D721Med (cell line): ENCODE measurements around the gene ANKS1B.

ENCODE experiments used
- DNase-seq: peaks from one replicate; pipeline ENCODE4 v3.0.0; 2011; ENCODE audit warnings: low spot score; ENCODE audit not compliant: insufficient read length
- FAIRE-seq: peaks from 2 replicates; lab custom pipeline; 2011; peaks lifted over from hg19 to GRCh38; lab: Jason Lieb, UNC
- TF ChIP-seq, protein P1 (sequence below): IDR thresholded peaks from 2 replicates; pipeline ENCODE4 v1.5.1; 2012; ENCODE audit warnings: mild to moderate bottlenecking, control low read depth; ENCODE audit not compliant: insufficient read depth; ENCODE audit errors: missing control alignments

Gene ANKS1B

DNA sequence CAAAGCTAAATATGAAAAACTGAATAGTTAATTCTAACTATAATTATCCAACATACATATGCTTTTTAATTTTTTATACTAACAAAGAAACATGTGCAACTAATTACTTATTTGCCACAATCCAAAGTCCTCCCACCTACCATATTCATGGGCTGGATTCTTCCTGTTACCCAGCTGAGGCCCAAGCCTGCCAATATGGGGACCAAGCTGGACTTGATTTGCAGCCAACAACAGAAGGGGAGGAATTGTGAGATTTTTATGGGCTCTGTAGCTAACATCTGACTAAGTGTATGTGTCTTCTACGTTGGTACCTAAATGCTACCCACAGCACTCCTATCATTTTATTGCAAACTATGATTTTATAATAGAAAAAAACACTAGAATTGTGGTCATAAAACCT lies 13.1 kb upstream of the ANKS1B start:
- TF ChIP-seq, protein P1, sequence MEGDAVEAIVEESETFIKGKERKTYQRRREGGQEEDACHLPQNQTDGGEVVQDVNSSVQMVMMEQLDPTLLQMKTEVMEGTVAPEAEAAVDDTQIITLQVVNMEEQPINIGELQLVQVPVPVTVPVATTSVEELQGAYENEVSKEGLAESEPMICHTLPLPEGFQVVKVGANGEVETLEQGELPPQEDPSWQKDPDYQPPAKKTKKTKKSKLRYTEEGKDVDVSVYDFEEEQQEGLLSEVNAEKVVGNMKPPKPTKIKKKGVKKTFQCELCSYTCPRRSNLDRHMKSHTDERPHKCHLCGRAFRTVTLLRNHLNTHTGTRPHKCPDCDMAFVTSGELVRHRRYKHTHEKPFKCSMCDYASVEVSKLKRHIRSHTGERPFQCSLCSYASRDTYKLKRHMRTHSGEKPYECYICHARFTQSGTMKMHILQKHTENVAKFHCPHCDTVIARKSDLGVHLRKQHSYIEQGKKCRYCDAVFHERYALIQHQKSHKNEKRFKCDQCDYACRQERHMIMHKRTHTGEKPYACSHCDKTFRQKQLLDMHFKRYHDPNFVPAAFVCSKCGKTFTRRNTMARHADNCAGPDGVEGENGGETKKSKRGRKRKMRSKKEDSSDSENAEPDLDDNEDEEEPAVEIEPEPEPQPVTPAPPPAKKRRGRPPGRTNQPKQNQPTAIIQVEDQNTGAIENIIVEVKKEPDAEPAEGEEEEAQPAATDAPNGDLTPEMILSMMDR, result no peak
- DNase-seq (no peak), FAIRE-seq (no peak)

DNA sequence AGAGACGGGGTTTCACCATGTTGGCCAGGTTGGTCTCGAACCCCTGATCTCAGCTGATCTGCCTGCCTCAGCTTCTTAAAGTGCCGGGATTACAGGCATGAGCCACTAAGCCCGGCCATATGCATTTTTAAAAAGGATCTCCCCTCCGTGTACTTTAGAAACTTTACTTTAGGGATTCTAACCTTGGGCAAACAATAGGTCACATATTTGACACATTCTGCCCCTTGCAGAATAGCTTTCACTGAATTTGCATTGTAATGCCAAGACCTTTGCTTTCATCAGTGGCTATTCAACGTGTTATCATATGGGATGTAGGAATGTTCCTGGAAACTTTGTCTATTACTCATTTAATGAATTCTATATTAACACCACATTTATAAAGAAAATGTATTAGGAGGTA lies 11.4 kb upstream of the ANKS1B start:
- FAIRE-seq, result no peak
- TF ChIP-seq, protein P1, result no peak
- no peak for DNase-seq

DNA sequence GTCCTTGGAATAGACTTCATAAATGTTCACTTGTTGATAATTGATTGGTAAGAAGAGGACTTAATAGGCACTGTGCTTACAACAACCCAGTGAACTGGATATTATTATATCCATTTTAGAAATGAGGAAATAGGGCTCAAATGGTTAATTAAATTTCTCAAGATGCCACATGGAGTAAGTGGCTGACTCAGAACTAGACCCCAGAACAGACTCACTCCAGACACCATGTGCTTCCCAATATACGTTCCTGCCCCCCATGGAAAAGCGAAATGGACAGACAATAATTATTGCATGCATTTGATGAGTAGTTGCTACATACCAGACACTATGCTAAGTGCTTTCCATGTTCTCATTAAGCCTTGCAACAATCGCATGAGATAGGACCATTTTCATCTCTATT lies 895 bp upstream of the ANKS1B start:
- FAIRE-seq (no peak), DNase-seq (no peak)

DNA sequence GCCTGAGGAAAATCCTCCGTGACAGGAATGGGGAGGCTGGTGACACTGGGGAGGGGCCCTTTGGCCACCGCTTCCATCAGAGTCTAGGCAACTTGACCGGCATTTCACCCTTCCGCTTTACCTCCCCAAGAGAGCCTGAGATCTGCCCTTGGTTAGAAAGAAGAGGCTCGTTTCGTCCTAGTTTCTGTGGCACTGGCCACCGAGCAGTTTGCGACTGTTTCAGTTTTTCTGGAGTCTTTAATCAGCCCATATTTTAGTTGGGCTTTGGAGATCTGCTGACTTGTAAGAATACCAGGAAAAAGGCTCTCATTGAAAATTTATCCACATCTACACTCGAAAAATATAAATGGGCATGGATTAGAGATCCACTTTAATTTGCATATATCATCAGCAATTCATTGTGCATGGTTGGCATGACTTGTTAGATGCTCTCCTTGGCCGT lies 414 bp upstream of the ANKS1B start:
- TF ChIP-seq, protein P1, result no peak
- DNase-seq (no peak), FAIRE-seq (peak; percentile 35)

More for the DNA sequence above, 895 bp upstream of the ANKS1B start:
- TF ChIP-seq, protein P1, result no peak

DNA sequence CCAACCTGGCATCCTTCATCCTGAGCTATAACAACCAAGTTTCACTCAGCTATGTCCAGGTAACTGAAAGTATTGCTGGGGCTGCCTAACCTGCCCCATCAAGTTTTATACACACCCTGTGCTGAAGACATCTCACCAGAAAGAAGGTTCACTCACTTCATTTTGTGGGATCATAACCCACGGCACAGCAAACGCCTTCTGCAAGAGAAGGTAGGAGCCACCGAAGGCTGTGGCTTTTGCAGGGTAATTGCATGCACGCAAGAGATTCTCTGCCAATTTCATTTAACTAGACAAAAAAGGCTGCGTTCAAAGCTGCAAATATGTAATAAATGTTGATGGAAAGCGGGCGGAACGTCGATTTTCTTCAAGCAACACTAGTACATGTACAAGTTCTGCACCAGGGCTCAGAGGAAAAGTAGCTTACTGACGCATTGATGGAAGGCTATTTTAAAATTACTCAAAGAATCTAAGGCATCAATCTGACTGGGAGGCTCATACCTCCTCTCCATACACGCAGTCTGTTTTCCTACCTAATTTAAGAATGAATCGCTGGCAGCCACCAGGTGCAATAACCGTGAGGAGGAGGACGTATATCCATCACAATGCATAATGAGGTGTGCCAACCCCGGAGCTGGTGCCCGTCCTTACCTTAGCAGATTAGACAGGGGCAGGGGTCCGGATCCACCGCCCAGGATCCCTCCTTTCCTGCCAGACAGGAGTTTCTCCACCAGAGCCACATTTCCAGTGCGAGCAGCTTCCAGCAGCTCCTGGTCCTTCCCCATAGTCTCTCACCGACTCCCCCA lies 1.1 kb downstream of the ANKS1B start:
- TF ChIP-seq, protein P1, result no peak
- FAIRE-seq (no peak), DNase-seq (no peak)

DNA sequence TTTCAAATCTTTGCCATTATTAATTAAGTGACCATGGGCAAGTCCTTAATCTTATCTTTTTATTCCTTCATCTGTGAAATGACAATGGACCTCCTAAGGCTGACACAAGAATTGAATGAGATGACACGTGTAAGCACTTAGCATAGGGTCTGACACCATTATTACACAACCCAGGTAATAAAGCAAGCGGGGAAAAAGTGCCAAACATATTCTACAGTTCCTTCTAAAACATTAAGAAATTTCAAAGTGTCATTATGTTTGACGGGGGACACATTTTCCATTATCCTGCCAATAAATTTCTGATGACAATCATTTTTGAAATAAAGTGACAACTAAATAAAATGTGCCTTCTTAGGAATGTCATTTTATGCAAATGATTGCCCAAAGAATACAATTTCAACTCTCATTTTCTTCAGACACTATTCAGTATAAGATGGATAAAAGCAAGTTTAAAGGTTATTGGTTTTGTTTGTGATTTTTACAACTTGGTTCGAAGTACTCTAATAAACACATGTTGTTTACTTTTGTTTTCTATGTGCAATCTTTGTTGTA lies 3.0 kb downstream of the ANKS1B start:
- DNase-seq, result no peak
- TF ChIP-seq, protein P1, result no peak
- peak; percentile 11 for FAIRE-seq

DNA sequence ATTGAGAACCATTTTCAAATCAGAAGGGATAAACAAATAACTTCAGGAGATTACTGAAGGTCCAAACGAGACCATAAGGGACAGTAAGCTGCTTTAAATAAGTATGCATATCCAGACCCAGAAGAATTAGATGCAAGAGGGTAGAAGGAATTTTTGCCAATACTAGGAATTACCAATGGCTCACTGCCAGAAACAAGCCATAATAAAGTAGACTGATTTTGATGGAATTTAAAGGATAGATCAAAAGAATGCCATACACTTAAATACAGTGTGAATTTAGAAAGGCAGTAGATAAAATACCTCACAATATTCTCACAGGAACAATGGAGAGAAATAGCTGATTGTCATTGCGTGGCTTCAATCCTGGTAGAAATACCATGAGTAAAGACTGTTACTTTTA lies 5.3 kb downstream of the ANKS1B start:
- peak; percentile 44 for FAIRE-seq
- TF ChIP-seq, protein P1, result no peak

More for the DNA sequence above, 5.3 kb downstream of the ANKS1B start:
- DNase-seq, result no peak
